GM18498 (cell line): Measurements from ENCODE around the gene RBM4B.

Experiments
- ATAC-seq: cut with Tn5 transposase; IDR thresholded peaks from one replicate; pipeline ENCODE4 v1.9.1; 2021; ENCODE audit warnings: mild to moderate bottlenecking, moderate library complexity; ENCODE audit not compliant: unreplicated experiment

The RBM4B gene

GRCh38 chr11:66616379-66617154 lies 61.1 kb downstream of the RBM4B start, which contains the start of gene RBM14:
Gene RBM14, plus strand, starts transcription at chr11:66616630. Its CDS starts 91 bp downstream, at chr11:66616721.
- ATAC-seq: peak; percentile 88
